ENCODE measurements around the gene IFI27L1.

IFI27L1 gene

GRCh38 chr14:94081386-94081820, 293 bp downstream of the IFI27L1 start:
- DNase-seq, result no peak

GRCh38 chr14:94087891-94088290, 6.8 kb downstream of the IFI27L1 start:
- DNase-seq, result no peak

GRCh38 chr14:94088516-94088915, 7.4 kb downstream of the IFI27L1 start:
- DNase-seq, result no peak

GRCh38 chr14:94089479-94089878, 8.4 kb downstream of the IFI27L1 start:
- DNase-seq, result no peak

- DNase-seq, result no peak
These were observed 12.3 kb downstream of the IFI27L1 start for GRCh38 chr14:94093418-94093817.

GRCh38 chr14:94097091-94097490, 16.0 kb downstream of the IFI27L1 start:
- DNase-seq, result no peak

GRCh38 chr14:94098326-94098992, 17.3 kb downstream of the IFI27L1 start:
- DNase-seq, result no peak

- no peak for DNase-seq
These were observed 17.9 kb downstream of the IFI27L1 start for GRCh38 chr14:94099006-94099405.

- no peak for DNase-seq
These were observed 19.7 kb downstream of the IFI27L1 start for GRCh38 chr14:94100847-94101246.

GRCh38 chr14:94101748-94102147, 20.6 kb downstream of the IFI27L1 start:
- no peak for DNase-seq

GRCh38 chr14:94102768-94103482, 21.8 kb downstream of the IFI27L1 start:
- no peak for DNase-seq

- no peak for DNase-seq
These were observed 22.5 kb downstream of the IFI27L1 start for GRCh38 chr14:94103554-94104150.

- no peak for DNase-seq
These were observed 23.6 kb downstream of the IFI27L1 start for GRCh38 chr14:94104731-94105130.

- no peak for DNase-seq
These were observed 28.8 kb downstream of the IFI27L1 start for GRCh38 chr14:94109915-94110250.

- DNase-seq, result no peak
These were observed 29.6 kb downstream of the IFI27L1 start, which contains the start of gene IFI27 for GRCh38 chr14:94110552-94111181. Gene IFI27 (plus strand): TSS chr14:94110736.

GRCh38 chr14:94111276-94112095, 30.4 kb downstream of the IFI27L1 start:
- no peak for DNase-seq

- no peak for DNase-seq
These were observed 31.5 kb downstream of the IFI27L1 start for GRCh38 chr14:94112513-94113063.

GRCh38 chr14:94113073-94113472, 32.0 kb downstream of the IFI27L1 start:
- no peak for DNase-seq

- DNase-seq, result no peak
These were observed 32.4 kb downstream of the IFI27L1 start for GRCh38 chr14:94113490-94113889.

GRCh38 chr14:94113908-94114588, 32.9 kb downstream of the IFI27L1 start:
- DNase-seq, result no peak

GRCh38 chr14:94114589-94115057, 33.5 kb downstream of the IFI27L1 start:
- DNase-seq, result no peak
